T-cell (primary cell): Measurements from ENCODE around the gene TMEM17. TPM values are rescaled to one million over a fixed set of nuclear protein-coding genes. Genes with fewer than 3 reads are reported as not detected.
A peak's percentile ranks its signal among the peaks of the same experiment; 100 is the strongest.

ENCODE experiments used
- ATAC-seq, 4 experiments: fragments of 200-7000 bp in 3 of 4; fragments of 150-1000 bp in 1 of 4; cut with Tn5 transposase; replicated peaks in 1 of 4; 1 replicate in 3 of 4; 2 replicates in 1 of 4; pipeline ENCODE4 v1.10.0; 2021; ENCODE audit warnings: moderate library complexity in 3 of 4, mild to moderate bottlenecking in 2 of 4, moderate number of reproducible peaks in 1 of 4
- CTCF ChIA-PET, 2 donors: fragments of 300-600 bp; sonication (Branson Sonifier 250); formaldehyde crosslinking; loops; one replicate each; lab custom pipeline; 2022; ENCODE audit warnings: antibody characterized with exemption in 2 of 2; lab: Charles Lee
- POLR2A ChIA-PET, 2 donors: fragments of 300-600 bp; sonication (Branson Sonifier 250); formaldehyde crosslinking; loops; one replicate each; lab custom pipeline; 2022; ENCODE audit warnings: antibody characterized with exemption in 2 of 2; lab: Charles Lee
- DNase-seq, 35 experiments: peaks; one replicate each; pipeline versions ENCODE4 v3.0.0 to v3.0.0-alpha.2; 2013 to 2023
- H3K27ac ChIP-seq: one replicate; pipeline ENCODE4 v1.5.1; 2013; ENCODE audit warnings: low read length
- H3K27me3 ChIP-seq, 2 experiments: replicated peaks in 1 of 2; 1 replicate in 1 of 2; 2 replicates in 1 of 2; pipeline versions ENCODE4 v1.6.1 to v1.7.0; 2013; ENCODE audit warnings: low read length in 1 of 2, mixed read lengths in 1 of 2; ENCODE audit not compliant: control insufficient read depth in 2 of 2, insufficient read depth in 2 of 2; ENCODE audit errors: extremely low read depth in 1 of 2
- H3K36me3 ChIP-seq, 2 donors: 1 replicate in 1 of 2; 2 replicates in 1 of 2; pipeline versions ENCODE4 v1.6.1 to v1.7.0; 2013; ENCODE audit warnings: low read length in 1 of 2; ENCODE audit not compliant: control insufficient read depth in 2 of 2, insufficient read depth in 1 of 2; ENCODE audit errors: extremely low read depth in 1 of 2
- H3K4me1 ChIP-seq, 2 experiments: 1 replicate in 1 of 2; 2 replicates in 1 of 2; pipeline versions ENCODE4 v1.6.1 to v1.7.0; 2013; ENCODE audit warnings: low read length in 2 of 2, mixed read lengths in 1 of 2; ENCODE audit not compliant: insufficient read depth in 2 of 2, control insufficient read depth in 1 of 2; ENCODE audit errors: extremely low read depth in 1 of 2
- H3K4me3 ChIP-seq, 2 donors: 1 replicate in 1 of 2; 2 replicates in 1 of 2; pipeline versions ENCODE4 v1.5.1 to v1.7.0; 2013; ENCODE audit warnings: mild to moderate bottlenecking in 2 of 2, low read length in 1 of 2, moderate library complexity in 1 of 2; ENCODE audit not compliant: control insufficient read depth in 1 of 2; ENCODE audit errors: extremely low read depth in 1 of 2
- H3K9me3 ChIP-seq: 2 replicates; pipeline ENCODE4 v1.7.0; 2013
- H3K27ac Mint-ChIP-seq, 2 donors: one replicate each; pipeline ENCODE4 v1.8.0; 2020 to 2021; ENCODE audit warnings: mild to moderate bottlenecking in 2 of 2, mixed read lengths in 2 of 2
- H3K27me3 Mint-ChIP-seq, 2 donors: one replicate each; pipeline ENCODE4 v1.8.0; 2021 to 2022; ENCODE audit warnings: mixed read lengths in 2 of 2
- H3K36me3 Mint-ChIP-seq: one replicate; pipeline ENCODE4 v1.8.0; 2021; ENCODE audit warnings: mixed read lengths
- H3K4me1 Mint-ChIP-seq, 3 donors: one replicate each; pipeline ENCODE4 v1.8.0; 2020 to 2022; ENCODE audit warnings: mixed read lengths in 3 of 3, mild to moderate bottlenecking in 1 of 3
- H3K4me3 Mint-ChIP-seq, 3 donors: one replicate each; pipeline ENCODE4 v1.8.0; 2020 to 2022; ENCODE audit warnings: mild to moderate bottlenecking in 3 of 3, mixed read lengths in 3 of 3, moderate library complexity in 3 of 3
- H3K9me3 Mint-ChIP-seq, 3 donors: one replicate each; pipeline ENCODE4 v1.8.0; 2020 to 2022; ENCODE audit warnings: mixed read lengths in 3 of 3
- WGBS: methylation state at CpG from one replicate; pipeline ENCODE4 v1.1.5; 2013; ENCODE audit warnings: missing lambda C conversion rate; ENCODE audit not compliant: insufficient coverage; 5-methylcytosine and 5-hydroxymethylcytosine counted together
- total RNA-seq, 35 experiments: library from RNA in 6 of 35; stranded (reverse) in 6 of 35; fragments of 120-200 nt in 1 of 35; gene quantifications; one replicate each; pipeline versions ENCODE4 v1.2.1 to v1.2.4 and lab custom pipeline; 2013 to 2026

TMEM17 gene
- total RNA-seq, 5 donors from 2014 or later (not counting 1 experiment from before 2014, with no cell fraction given) = 0.15 to 0.19 (median 0.16) TPM; not detected in 2

DNA sequence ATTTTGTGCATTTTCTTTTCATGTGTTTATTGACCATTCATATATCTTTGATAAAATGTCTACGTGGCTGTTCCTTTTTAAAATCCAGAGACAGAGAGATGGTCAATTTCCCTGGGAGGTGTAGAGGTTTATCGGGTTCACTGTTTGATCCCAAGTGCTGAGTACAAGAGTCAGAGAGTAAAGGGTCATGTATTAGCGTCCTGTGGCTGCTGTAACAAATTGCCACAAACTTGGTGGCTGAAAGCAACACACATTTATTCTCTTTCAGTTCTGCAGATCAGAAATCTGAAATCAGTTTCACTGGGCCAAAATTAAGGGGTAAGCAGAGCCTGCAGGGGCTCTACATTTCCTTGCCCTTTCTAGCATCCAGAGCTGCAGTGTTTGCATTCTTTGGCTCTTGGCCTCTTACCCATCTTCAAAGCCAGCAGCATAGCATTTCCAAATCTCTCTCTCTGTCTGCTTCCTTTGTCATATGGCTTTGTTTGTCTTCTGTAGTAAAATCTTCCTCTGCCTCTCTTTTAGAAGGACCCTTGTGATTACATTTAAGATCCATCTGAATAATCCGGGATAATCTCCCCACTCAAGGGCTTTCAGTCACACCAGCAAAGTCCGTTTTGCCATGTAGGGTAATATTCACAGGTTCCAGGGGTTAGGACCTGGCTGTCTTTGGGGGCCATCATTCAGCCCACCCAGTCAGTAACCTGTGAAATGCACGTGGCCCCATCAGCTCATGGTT, 49.9 kb downstream of the TMEM17 start:
- no peaks in the 10 kb centered on the region for H3K9me3 ChIP-seq
- peaks cover 0 to 18% of the 10 kb centered on the region in 2 experiments for H3K27me3 ChIP-seq
- Mint-ChIP-seq H3K4me3 (peak overlapping the region in 1 of 3 donors; percentile 50), H3K27me3 (peaks cover 2 to 4% of the 10 kb centered on the region in 2 donors), H3K9me3 (no peaks in the 10 kb centered on the region), H3K4me1 (peaks cover 0 to 4% (median 3%) of the 10 kb centered on the region in 3 donors), H3K27ac (no peak overlapping the region), H3K36me3 (no peaks in the 10 kb centered on the region)
- CTCF ChIA-PET = interaction anchor here (0.6 to 3.0 kb wide), 10 partner anchors 9 to 618 kb away, joined by 3 to 48 read pairs (median 4); no protein-coding TSS in a partner anchor
- H3K4me3 ChIP-seq = no peak overlapping the region
- peaks cover 0 to 12% of the 10 kb centered on the region in 2 experiments for H3K4me1 ChIP-seq
- H3K27ac ChIP-seq = no peak overlapping the region
- no peaks in the 10 kb centered on the region for H3K36me3 ChIP-seq
- ATAC-seq (no peak), DNase-seq (no peak)
- WGBS = 90% methylated on average over 2 of the region's 6 CpGs
- POLR2A ChIA-PET = no interaction called here

DNA sequence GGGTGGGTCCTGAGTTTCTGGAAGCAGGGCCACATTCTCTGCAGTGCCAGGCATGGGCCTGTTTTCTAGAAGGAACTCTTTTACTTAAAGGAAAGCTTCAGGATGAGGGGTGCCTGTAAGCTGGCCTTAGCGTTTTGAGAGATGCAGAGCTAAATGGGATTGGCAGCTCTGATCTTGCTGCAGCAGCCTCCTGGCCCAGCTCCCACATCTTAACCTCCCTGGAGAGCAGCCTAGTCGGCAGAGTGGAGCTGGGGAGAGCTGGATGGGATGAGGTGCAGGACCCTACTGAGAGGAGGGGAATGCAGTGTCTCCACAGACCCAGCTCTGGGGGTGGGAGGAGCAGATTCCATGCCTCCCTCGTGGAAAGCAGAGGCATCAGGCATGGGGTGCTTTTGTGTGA, 52.0 kb downstream of the TMEM17 start:
- POLR2A ChIA-PET = interaction anchor here in 1 of 2 donors (0.6 kb wide), 1 partner anchor 413 kb away, joined by 3 read pairs; no protein-coding TSS in a partner anchor
- 38% methylated on average over 2 of the region's 3 CpGs for WGBS
- no peak overlapping the region for H3K27ac ChIP-seq
- H3K27me3 ChIP-seq = peaks cover 0 to 18% of the 10 kb centered on the region in 2 experiments
- Mint-ChIP-seq H3K4me1 (peaks cover 0 to 4% (median 3%) of the 10 kb centered on the region in 3 donors), H3K4me3 (no peak overlapping the region), H3K36me3 (no peaks in the 10 kb centered on the region), H3K9me3 (no peaks in the 10 kb centered on the region), H3K27me3 (peaks cover 2 to 4% of the 10 kb centered on the region in 2 donors), H3K27ac (no peak overlapping the region)
- H3K9me3 ChIP-seq = no peaks in the 10 kb centered on the region
- ATAC-seq (no peak), DNase-seq (no peak)
- H3K4me3 ChIP-seq = no peak overlapping the region
- CTCF ChIA-PET = interaction anchor here (0.5 to 2.5 kb wide), 4 partner anchors 321 to 994 kb away, joined by 3 to 12 read pairs (median 4); no protein-coding TSS in a partner anchor
- peaks cover 0 to 12% of the 10 kb centered on the region in 2 experiments for H3K4me1 ChIP-seq
- H3K36me3 ChIP-seq = no peaks in the 10 kb centered on the region

DNA sequence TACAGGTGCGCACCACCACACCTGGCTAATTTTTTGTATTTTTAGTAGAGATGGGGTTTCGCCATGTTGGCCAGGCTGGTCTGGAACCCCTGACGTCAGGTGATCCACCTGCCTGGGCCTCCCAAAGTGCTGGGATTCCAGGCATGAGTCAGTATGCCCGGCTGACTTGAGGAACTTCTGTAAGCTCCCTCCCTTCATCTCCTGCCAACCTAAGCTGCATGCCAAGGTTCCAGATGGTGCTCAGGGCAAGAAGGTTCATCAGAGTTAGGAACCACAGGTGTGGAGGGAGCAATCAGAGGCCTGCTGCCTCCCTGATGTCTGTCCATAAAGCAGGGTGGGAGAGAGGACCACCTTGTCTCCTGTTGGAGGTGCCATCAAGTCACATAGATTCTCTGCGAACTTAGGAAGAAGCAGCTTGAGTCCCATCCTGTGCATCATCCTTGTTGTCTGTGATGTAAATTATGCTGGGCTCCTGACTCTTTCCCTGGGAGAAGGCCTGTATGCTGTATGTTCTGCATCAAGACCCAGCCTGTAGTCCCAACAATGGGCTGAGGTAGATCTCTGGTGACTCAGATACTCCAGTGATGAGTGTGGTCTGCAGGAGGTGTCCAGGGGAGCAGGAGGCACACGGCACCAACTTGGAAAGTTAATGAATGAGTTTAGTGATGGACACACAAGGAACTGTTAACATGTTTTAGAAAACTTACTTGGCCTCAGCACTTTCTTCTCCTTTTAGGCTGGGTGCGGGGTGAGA, 53.1 kb downstream of the TMEM17 start:
- WGBS = 91% methylated on average over 4 of the region's 7 CpGs
- Histone ChIP-seq H3K4me3 (no peak overlapping the region), H3K36me3 (no peaks in the 10 kb centered on the region), H3K4me1 (peaks cover 0 to 12% of the 10 kb centered on the region in 2 experiments), H3K9me3 (no peaks in the 10 kb centered on the region), H3K27ac (no peak overlapping the region), H3K27me3 (peaks cover 0 to 13% of the 10 kb centered on the region in 2 experiments)
- DNase-seq (no peak), ATAC-seq (no peak)
- POLR2A ChIA-PET = no interaction called here
- no peaks in the 10 kb centered on the region for H3K9me3 Mint-ChIP-seq
- CTCF ChIA-PET = interaction anchor here in 1 of 2 donors (2.5 kb wide), 1 partner anchor 323 kb away, joined by 12 read pairs; no protein-coding TSS in a partner anchor
- H3K27ac Mint-ChIP-seq = no peak overlapping the region
- H3K36me3 Mint-ChIP-seq = no peaks in the 10 kb centered on the region
- H3K4me1 Mint-ChIP-seq = peaks cover 0 to 4% (median 3%) of the 10 kb centered on the region in 3 donors
- H3K4me3 Mint-ChIP-seq = no peak overlapping the region
- H3K27me3 Mint-ChIP-seq = peaks cover 2 to 4% of the 10 kb centered on the region in 2 donors

DNA sequence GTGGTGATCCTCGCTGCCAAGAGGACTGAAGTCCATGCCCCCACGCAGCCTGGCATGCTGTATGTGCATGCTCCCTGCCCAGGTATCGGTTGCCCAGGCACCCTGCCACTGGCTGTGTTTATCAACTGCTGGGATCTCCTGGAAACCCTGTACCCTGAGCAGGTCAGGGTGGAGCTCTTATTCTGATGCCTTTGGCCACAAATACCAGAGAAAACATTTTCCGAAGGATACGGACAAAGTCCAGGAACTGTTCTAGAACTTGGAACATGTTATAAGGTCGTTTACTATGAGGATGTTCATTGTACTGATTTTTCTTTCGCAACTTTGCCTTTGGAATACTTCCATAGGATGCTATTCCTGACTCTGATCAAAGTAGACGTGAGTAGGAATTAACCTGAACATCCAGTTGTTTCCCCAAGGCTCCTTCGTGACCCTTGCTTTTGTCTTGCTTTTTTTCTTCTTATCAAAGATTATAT, 55.2 kb downstream of the TMEM17 start:
- Histone ChIP-seq H3K4me3 (no peak overlapping the region), H3K9me3 (no peaks in the 10 kb centered on the region), H3K27me3 (no peaks in the 10 kb centered on the region), H3K36me3 (no peaks in the 10 kb centered on the region), H3K4me1 (no peaks in the 10 kb centered on the region), H3K27ac (no peak overlapping the region)
- WGBS = 82% methylated on average over 9 of the region's 9 CpGs
- DNase-seq (no peak), ATAC-seq (no peak)
- H3K27ac Mint-ChIP-seq = no peak overlapping the region
- no peaks in the 10 kb centered on the region for H3K4me1 Mint-ChIP-seq
- H3K36me3 Mint-ChIP-seq = no peaks in the 10 kb centered on the region
- H3K9me3 Mint-ChIP-seq = no peaks in the 10 kb centered on the region
- H3K4me3 Mint-ChIP-seq = no peak overlapping the region
- H3K27me3 Mint-ChIP-seq = peaks cover under 1% of the 10 kb centered on the region in 2 donors
- CTCF ChIA-PET = interaction anchor here in 1 of 2 donors (0.6 kb wide), 1 partner anchor 326 kb away, joined by 3 read pairs; no protein-coding TSS in a partner anchor
- POLR2A ChIA-PET = no interaction called here

Other genes starting within 250 kb of the TMEM17 start
- 10 to 100 TPM; 22.1 to 28.7 (median 26.1) TPM for gene EHBP1, start 199.5 kb upstream of the TMEM17 start, total RNA-seq